Hepatocyte (in vitro differentiated cells): ENCODE results near the gene TNNT3.

Experiments
- EZH2phosphoT487 ChIP-seq: fragments of 200-600 bp; sonication (generic); IDR thresholded peaks from one replicate; pipeline ENCODE4 v1.6.1; 2018; ENCODE audit warnings: antibody characterized with exemption, mild to moderate bottlenecking, low read depth, moderate library complexity; ENCODE audit not compliant: unreplicated experiment, severe bottlenecking
- TF ChIP-seq, protein P1 (sequence below): fragments of 200-600 bp; sonication (generic); IDR thresholded peaks from 2 replicates; pipeline ENCODE4 v1.5.1; 2016; ENCODE audit warnings: antibody characterized with exemption, mild to moderate bottlenecking; ENCODE audit not compliant: poor library complexity

DNA sequence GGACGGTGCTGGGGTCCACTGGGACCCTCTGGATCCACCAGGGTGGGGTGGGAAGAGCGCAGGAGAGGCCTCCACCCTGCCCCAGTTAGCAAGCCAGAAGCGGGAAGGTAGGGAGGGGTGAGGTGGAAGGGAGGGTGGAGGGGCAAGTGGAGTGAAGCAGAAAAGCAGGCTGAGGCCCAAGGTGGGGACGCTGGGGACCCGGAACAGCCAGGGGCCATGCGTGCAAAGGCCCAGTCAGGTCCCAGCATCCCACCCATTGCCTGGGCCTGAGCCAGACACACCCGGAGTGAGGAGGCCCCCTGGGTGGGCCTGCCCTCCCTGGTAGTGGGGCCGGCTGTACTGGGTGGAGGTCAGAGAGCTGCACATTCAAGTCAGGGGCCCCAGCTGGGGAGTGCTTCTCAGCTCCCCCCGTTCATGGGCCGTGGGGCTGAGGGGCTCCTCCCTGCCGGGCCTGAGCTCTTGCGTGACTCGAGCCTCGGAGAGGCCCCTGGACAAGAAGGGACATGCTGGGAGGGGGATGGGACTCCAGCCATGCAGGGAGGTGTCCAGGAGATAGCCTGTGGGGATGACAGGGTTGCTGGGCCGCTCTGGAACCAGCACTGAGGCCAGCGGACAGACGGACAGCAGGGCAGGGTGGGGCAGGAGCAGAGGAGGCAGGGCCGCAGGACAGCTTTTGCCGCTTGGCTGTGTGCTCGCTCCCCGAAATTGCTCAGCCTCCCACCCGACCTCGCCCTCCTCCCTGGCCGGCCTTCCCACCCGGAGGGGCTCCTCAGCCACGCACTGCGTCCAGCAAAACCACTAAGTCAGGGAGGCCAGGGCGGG is 7.7 kb downstream of the TNNT3 start:
- TF ChIP-seq, protein P1, sequence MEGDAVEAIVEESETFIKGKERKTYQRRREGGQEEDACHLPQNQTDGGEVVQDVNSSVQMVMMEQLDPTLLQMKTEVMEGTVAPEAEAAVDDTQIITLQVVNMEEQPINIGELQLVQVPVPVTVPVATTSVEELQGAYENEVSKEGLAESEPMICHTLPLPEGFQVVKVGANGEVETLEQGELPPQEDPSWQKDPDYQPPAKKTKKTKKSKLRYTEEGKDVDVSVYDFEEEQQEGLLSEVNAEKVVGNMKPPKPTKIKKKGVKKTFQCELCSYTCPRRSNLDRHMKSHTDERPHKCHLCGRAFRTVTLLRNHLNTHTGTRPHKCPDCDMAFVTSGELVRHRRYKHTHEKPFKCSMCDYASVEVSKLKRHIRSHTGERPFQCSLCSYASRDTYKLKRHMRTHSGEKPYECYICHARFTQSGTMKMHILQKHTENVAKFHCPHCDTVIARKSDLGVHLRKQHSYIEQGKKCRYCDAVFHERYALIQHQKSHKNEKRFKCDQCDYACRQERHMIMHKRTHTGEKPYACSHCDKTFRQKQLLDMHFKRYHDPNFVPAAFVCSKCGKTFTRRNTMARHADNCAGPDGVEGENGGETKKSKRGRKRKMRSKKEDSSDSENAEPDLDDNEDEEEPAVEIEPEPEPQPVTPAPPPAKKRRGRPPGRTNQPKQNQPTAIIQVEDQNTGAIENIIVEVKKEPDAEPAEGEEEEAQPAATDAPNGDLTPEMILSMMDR: no peak
- TF ChIP-seq EZH2phosphoT487: no peak
